ENCODE data around the gene MAN1C1. TPM values are rescaled to one million over a fixed set of nuclear protein-coding genes. Genes with fewer than 3 reads are reported as not detected.

MAN1C1 gene
- total and polyA plus RNA-seq, 10 of the 15 experiments (the other 5 are each of a cell fraction or from before 2014, with no cell fraction given), result 0.12 to 0.56 (median 0.22) TPM; not detected in 3

DNA sequence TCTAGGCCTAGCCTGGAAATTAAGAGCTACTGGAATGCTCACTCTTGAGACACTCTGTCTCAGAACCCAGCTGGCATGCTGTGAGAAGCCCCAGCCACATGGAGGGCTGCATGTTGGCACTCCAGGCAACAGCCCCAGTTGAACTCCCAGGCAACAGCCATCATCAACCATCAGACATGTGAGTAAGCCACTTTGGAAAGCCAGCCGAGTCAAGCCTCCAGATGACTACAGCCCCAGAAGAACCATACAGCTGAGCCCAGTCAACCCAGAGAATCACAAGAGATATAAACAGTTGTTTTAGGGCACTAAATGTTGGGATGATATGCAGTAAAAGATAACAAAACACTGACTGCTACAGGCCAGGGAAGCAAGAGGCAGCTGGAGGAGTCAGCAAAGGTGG lies 17.7 kb upstream of the MAN1C1 start:
- Histone ChIP-seq H3K4me2 (ENCODE audit: control insufficient read depth, insufficient read depth) (no peak overlapping the region), H3K27ac (ENCODE audit: control insufficient read depth, insufficient read depth) (no peak overlapping the region), H3K4me1 (ENCODE audit: control insufficient read depth, insufficient read depth, low read length) (peaks cover 15% of the 10 kb centered on the region), H3K9ac (ENCODE audit: control insufficient read depth, insufficient read depth, low read length) (no peak overlapping the region), H4K20me1 (ENCODE audit: control insufficient read depth, insufficient read depth) (no peaks in the 10 kb centered on the region), H3K36me3 (ENCODE audit: control insufficient read depth in 2 of 2, insufficient read depth in 2 of 2, low read length in 1 of 2) (no peaks in the 10 kb centered on the region), H3K79me2 (ENCODE audit: control insufficient read depth, insufficient read depth, low read length) (no peaks in the 10 kb centered on the region), H3K27me3 (replicated peaks in 1 of 2; ENCODE audit: control insufficient read depth in 2 of 2, insufficient read depth in 2 of 2, low read length in 1 of 2) (no peaks in the 10 kb centered on the region), H3K4me3 (no peak overlapping the region), H2AFZ (ENCODE audit: control insufficient read depth, low read depth, low read length) (no peak overlapping the region), H3K9me3 (replicated peaks; ENCODE audit: control insufficient read depth, insufficient read depth, low read length) (peaks cover 7% of the 10 kb centered on the region; the same call in 2 of the 3 replicates)
- ChIA-PET SMC1A (ENCODE audit: uncharacterized antibody, unreplicated experiment) (interaction anchor here (0.6 to 2.2 kb wide), 2 partner anchors 10 to 203 kb away, joined by 3 to 6 read pairs; no protein-coding TSS in a partner anchor), POLR2A (no interaction called here), RAD21 (ENCODE audit: unreplicated experiment) (interaction anchor here (0.6 kb wide), 1 partner anchor 10 kb away, joined by 3 read pairs; no protein-coding TSS in a partner anchor), CTCF (interaction anchor here (0.7 to 3.8 kb wide), 7 partner anchors 10 to 257 kb away, joined by 3 to 18 read pairs (median 4); no protein-coding TSS in a partner anchor)
- DNase-seq (ENCODE audit: low read depth, low spot score) (no peak), ATAC-seq (no peak), FAIRE-seq (no peak)
- no TSS peak for BruUV-seq (replicated peaks)
- TF ChIP-seq ZNF384 (IDR thresholded peaks at IDR 0.05; ENCODE audit: borderline replicate concordance, low read depth, low read length) (no peak), PRDM15 (CRISPR knock-in tag; IDR thresholded peaks at IDR 0.05) (no peak), PAX5 (IDR thresholded peaks at IDR 0.05; ENCODE audit: borderline replicate concordance, low read depth, low read length) (no peak), ASH2L (IDR thresholded peaks at IDR 0.05; ENCODE audit: borderline replicate concordance, low read depth) (no peak), NR2C1 (IDR thresholded peaks at IDR 0.05) (no peak), FOXM1 (IDR thresholded peaks at IDR 0.05; ENCODE audit: low read depth, low read length) (no peak), STAT3 (IDR thresholded peaks at IDR 0.05; ENCODE audit: low read depth, low read length) (no peak), MYB (IDR thresholded peaks at IDR 0.05; ENCODE audit: borderline replicate concordance, low read depth, low read length) (no peak)
- TF ChIP-seq, protein P1, sequence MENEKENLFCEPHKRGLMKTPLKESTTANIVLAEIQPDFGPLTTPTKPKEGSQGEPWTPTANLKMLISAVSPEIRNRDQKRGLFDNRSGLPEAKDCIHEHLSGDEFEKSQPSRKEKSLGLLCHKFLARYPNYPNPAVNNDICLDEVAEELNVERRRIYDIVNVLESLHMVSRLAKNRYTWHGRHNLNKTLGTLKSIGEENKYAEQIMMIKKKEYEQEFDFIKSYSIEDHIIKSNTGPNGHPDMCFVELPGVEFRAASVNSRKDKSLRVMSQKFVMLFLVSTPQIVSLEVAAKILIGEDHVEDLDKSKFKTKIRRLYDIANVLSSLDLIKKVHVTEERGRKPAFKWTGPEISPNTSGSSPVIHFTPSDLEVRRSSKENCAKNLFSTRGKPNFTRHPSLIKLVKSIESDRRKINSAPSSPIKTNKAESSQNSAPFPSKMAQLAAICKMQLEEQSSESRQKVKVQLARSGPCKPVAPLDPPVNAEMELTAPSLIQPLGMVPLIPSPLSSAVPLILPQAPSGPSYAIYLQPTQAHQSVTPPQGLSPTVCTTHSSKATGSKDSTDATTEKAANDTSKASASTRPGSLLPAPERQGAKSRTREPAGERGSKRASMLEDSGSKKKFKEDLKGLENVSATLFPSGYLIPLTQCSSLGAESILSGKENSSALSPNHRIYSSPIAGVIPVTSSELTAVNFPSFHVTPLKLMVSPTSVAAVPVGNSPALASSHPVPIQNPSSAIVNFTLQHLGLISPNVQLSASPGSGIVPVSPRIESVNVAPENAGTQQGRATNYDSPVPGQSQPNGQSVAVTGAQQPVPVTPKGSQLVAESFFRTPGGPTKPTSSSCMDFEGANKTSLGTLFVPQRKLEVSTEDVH (IDR thresholded peaks at IDR 0.05; ENCODE audit: low read depth, partially characterized antibody), result no peak
- 88% methylated on average over 1 of the region's 1 CpG for WGBS (ENCODE audit: insufficient coverage, insufficient replicate concordance, low lambda C conversion rate, missing lambda C conversion rate)
- in situ Hi-C loops (cut with MboI) (no loop called here), intact Hi-C loops (cut with micrococcal nuclease; ENCODE audit: unreplicated experiment) (no loop called here)

All from GM12878 (cell line).